Tibial nerve (tissue), 4 donors: Measurements from ENCODE around the gene LSAMP. TPM values are rescaled to one million over a fixed set of nuclear protein-coding genes. Genes with fewer than 3 reads are reported as not detected.

Experiments
- DNase-seq, 2 donors: peaks; one replicate each; pipeline ENCODE4 v3.0.0-alpha.2; 2019; ENCODE audit warnings: low spot score in 2 of 2
- H3K27ac ChIP-seq, 4 donors: fragments of 200-600 bp; sonication (generic) in 3 of 4; one replicate each; pipeline ENCODE4 v1.5.1; 2017 to 2019; ENCODE audit warnings: mild to moderate bottlenecking in 1 of 4
- H3K27me3 ChIP-seq, 2 donors: fragments of 200-600 bp; sonication (generic) in 1 of 2; one replicate each; pipeline versions ENCODE4 v1.5.1 to v1.6.0; 2017 to 2019
- H3K36me3 ChIP-seq, 3 donors: fragments of 200-600 bp; sonication (generic); one replicate each; pipeline ENCODE4 v1.5.1; 2018 to 2019
- H3K4me1 ChIP-seq, 4 donors: fragments of 200-600 bp; sonication (generic) in 3 of 4; one replicate each; pipeline ENCODE4 v1.5.1; 2017 to 2019
- H3K4me3 ChIP-seq, 4 donors: fragments of 200-600 bp; sonication (generic) in 3 of 4; one replicate each; pipeline ENCODE4 v1.5.1; 2017 to 2019; ENCODE audit warnings: mild to moderate bottlenecking in 1 of 4, moderate library complexity in 1 of 4
- H3K9me3 ChIP-seq, 4 donors: fragments of 200-600 bp; sonication (generic) in 3 of 4; one replicate each; pipeline ENCODE4 v1.5.1; 2017 to 2019
- CTCF ChIP-seq, 5 experiments: fragments of 200-600 bp in 3 of 5; fragments of 450-650 bp in 2 of 5; sonication (generic) in 3 of 5; IDR thresholded peaks; one replicate each; pipeline ENCODE4 v1.5.1; 2016 to 2019; ENCODE audit warnings: antibody characterized with exemption in 5 of 5, mild to moderate bottlenecking in 3 of 5, moderate library complexity in 2 of 5
- EP300 ChIP-seq, 2 donors: sonication (generic); formaldehyde crosslinking; IDR thresholded peaks; one replicate each; pipeline ENCODE4 v1.6.1; 2017; ENCODE audit warnings: antibody characterized with exemption in 2 of 2, mild to moderate bottlenecking in 1 of 2
- POLR2A ChIP-seq, 2 donors: fragments of 450-650 bp; IDR thresholded peaks; one replicate each; pipeline ENCODE4 v1.6.1; 2017; ENCODE audit warnings: antibody characterized with exemption in 2 of 2, mild to moderate bottlenecking in 2 of 2, moderate library complexity in 2 of 2
- WGBS, 2 donors: methylation state at CpG; one replicate each; pipeline ENCODE4 v1.1.5; 2018; 5-methylcytosine and 5-hydroxymethylcytosine counted together
- total RNA-seq, 4 donors: library from RNA; depleted of rRNA; stranded (reverse); fragments of >200 nt; gene quantifications; one replicate each; pipeline ENCODE4 v1.1.0, GENCODE V29; 2016

The LSAMP gene
- total RNA-seq, 4 donors from 2014 or later = 3.6 to 6.1 (median 4.2) TPM

GRCh38 chr3:116034086-116034485, 411.2 kb downstream of the LSAMP start:
- Histone ChIP-seq H3K27ac (no peak overlapping the region), H3K9me3 (no peaks in the 10 kb centered on the region), H3K4me1 (no peaks in the 10 kb centered on the region), H3K36me3 (no peaks in the 10 kb centered on the region), H3K27me3 (no peaks in the 10 kb centered on the region), H3K4me3 (no peak overlapping the region)
- DNase-seq = no peak
- 83 to 88% methylated on average over 2 of the region's 2 CpGs for WGBS, 2 donors
- TF ChIP-seq POLR2A (IDR thresholded peaks at IDR 0.05) = no peak
- no peak for TF ChIP-seq EP300 (IDR thresholded peaks at IDR 0.05)
- no peak for TF ChIP-seq CTCF (IDR thresholded peaks at IDR 0.05)

GRCh38 chr3:116033516-116033915, 411.8 kb downstream of the LSAMP start:
- Histone ChIP-seq H3K36me3 (no peaks in the 10 kb centered on the region), H3K27ac (no peak overlapping the region), H3K4me1 (no peaks in the 10 kb centered on the region), H3K9me3 (no peaks in the 10 kb centered on the region), H3K4me3 (no peak overlapping the region), H3K27me3 (no peaks in the 10 kb centered on the region)
- no peak for DNase-seq
- no peak for TF ChIP-seq EP300 (IDR thresholded peaks at IDR 0.05)
- TF ChIP-seq CTCF (IDR thresholded peaks at IDR 0.05) = no peak
- TF ChIP-seq POLR2A (IDR thresholded peaks at IDR 0.05) = no peak
- WGBS, 2 donors = 75% methylated on average over 10 of the region's 10 CpGs

- Histone ChIP-seq H3K36me3 (no peaks in the 10 kb centered on the region), H3K9me3 (no peaks in the 10 kb centered on the region), H3K4me3 (no peak overlapping the region), H3K27ac (no peak overlapping the region), H3K27me3 (no peaks in the 10 kb centered on the region), H3K4me1 (no peaks in the 10 kb centered on the region)
- no peak for TF ChIP-seq EP300 (IDR thresholded peaks at IDR 0.05)
- no peak for TF ChIP-seq CTCF (IDR thresholded peaks at IDR 0.05)
- TF ChIP-seq POLR2A (IDR thresholded peaks at IDR 0.05) = no peak
- DNase-seq = no peak
- 97 to 98% methylated on average over 1 of the region's 1 CpG for WGBS, 2 donors
Measured at GRCh38 chr3:116032176-116032575, 413.1 kb downstream of the LSAMP start.

- no peak overlapping the region for H3K4me3 ChIP-seq
- 88 to 92% methylated on average over 5 of the region's 5 CpGs for WGBS, 2 donors
- H3K4me1 ChIP-seq = no peaks in the 10 kb centered on the region
- no peaks in the 10 kb centered on the region for H3K9me3 ChIP-seq
- no peak for TF ChIP-seq EP300 (IDR thresholded peaks at IDR 0.05)
- no peak for TF ChIP-seq POLR2A (IDR thresholded peaks at IDR 0.05)
- TF ChIP-seq CTCF (IDR thresholded peaks at IDR 0.05) = no peak
- DNase-seq = no peak
- H3K27me3 ChIP-seq = no peaks in the 10 kb centered on the region
- no peak overlapping the region for H3K27ac ChIP-seq
- H3K36me3 ChIP-seq = no peaks in the 10 kb centered on the region
Measured at GRCh38 chr3:116030131-116030850, 415.0 kb downstream of the LSAMP start.

- TF ChIP-seq CTCF (IDR thresholded peaks at IDR 0.05) (no peak), EP300 (IDR thresholded peaks at IDR 0.05) (no peak), POLR2A (IDR thresholded peaks at IDR 0.05) (no peak)
- no peak overlapping the region for H3K27ac ChIP-seq
- H3K4me3 ChIP-seq = no peak overlapping the region
- no peaks in the 10 kb centered on the region for H3K27me3 ChIP-seq
- H3K9me3 ChIP-seq = no peaks in the 10 kb centered on the region
- H3K36me3 ChIP-seq = no peaks in the 10 kb centered on the region
- WGBS, 2 donors = 88% methylated on average over 2 of the region's 2 CpGs
- DNase-seq = no peak
- no peaks in the 10 kb centered on the region for H3K4me1 ChIP-seq
Measured at GRCh38 chr3:116029266-116029665, 416.0 kb downstream of the LSAMP start.
